GM21619 (cell line): Measurements from ENCODE around the gene LGALS9B.
"Not testable (repeated sequence)": the region's sequence is repeated elsewhere in the genome, so short reads cannot be mapped to it uniquely, and the experiment has no call there.

Source experiments
- ATAC-seq: cut with Tn5 transposase; IDR thresholded peaks from one replicate; pipeline ENCODE4 v1.9.1; 2021; ENCODE audit not compliant: unreplicated experiment

LGALS9B gene

GRCh38 chr17:20469107-20469506 lies 1.8 kb upstream of the LGALS9B start:
- not testable (repeated sequence) for ATAC-seq

- not testable (repeated sequence) for ATAC-seq
Measured at GRCh38 chr17:20466999-20467398, 340 bp downstream of the LGALS9B start.

- not testable (repeated sequence) for ATAC-seq
Measured at GRCh38 chr17:20466553-20466952, 786 bp downstream of the LGALS9B start.

- ATAC-seq, result not testable (repeated sequence)
Measured at GRCh38 chr17:20465535-20465934, 1.8 kb downstream of the LGALS9B start.

- not testable (repeated sequence) for ATAC-seq
Measured at GRCh38 chr17:20464854-20465414, 2.4 kb downstream of the LGALS9B start.

- ATAC-seq, result not testable (repeated sequence)
Measured at GRCh38 chr17:20462158-20462557, 5.2 kb downstream of the LGALS9B start.

- ATAC-seq, result not testable (repeated sequence)
Measured at GRCh38 chr17:20457848-20458381, 9.4 kb downstream of the LGALS9B start.

- ATAC-seq, result not testable (repeated sequence)
Measured at GRCh38 chr17:20455106-20455505, 12.2 kb downstream of the LGALS9B start.

GRCh38 chr17:20453820-20454434 lies 13.4 kb downstream of the LGALS9B start:
- not testable (repeated sequence) for ATAC-seq

GRCh38 chr17:20450852-20451251 lies 16.5 kb downstream of the LGALS9B start:
- ATAC-seq, result peak; percentile 65

- not testable (repeated sequence) for ATAC-seq
Measured at GRCh38 chr17:20447534-20448321, 19.6 kb downstream of the LGALS9B start.

- not testable (repeated sequence) for ATAC-seq
Measured at GRCh38 chr17:20446895-20447294, 20.4 kb downstream of the LGALS9B start.

- ATAC-seq, result not testable (repeated sequence)
Measured at GRCh38 chr17:20444581-20445236, 22.6 kb downstream of the LGALS9B start.

GRCh38 chr17:20444173-20444572 lies 23.2 kb downstream of the LGALS9B start:
- ATAC-seq, result not testable (repeated sequence)

- ATAC-seq, result not testable (repeated sequence)
Measured at GRCh38 chr17:20443632-20444031, 23.7 kb downstream of the LGALS9B start.

- ATAC-seq, result not testable (repeated sequence)
Measured at GRCh38 chr17:20440665-20441064, 26.7 kb downstream of the LGALS9B start.

- not testable (repeated sequence) for ATAC-seq
Measured at GRCh38 chr17:20435166-20435565, 32.2 kb downstream of the LGALS9B start.

GRCh38 chr17:20433382-20433781 lies 34.0 kb downstream of the LGALS9B start:
- ATAC-seq, result not testable (repeated sequence)

GRCh38 chr17:20427264-20427663 lies 40.1 kb downstream of the LGALS9B start:
- ATAC-seq, result not testable (repeated sequence)

GRCh38 chr17:20422826-20423225 lies 44.5 kb downstream of the LGALS9B start:
- ATAC-seq, result not testable (repeated sequence)

- not testable (repeated sequence) for ATAC-seq
Measured at GRCh38 chr17:20418838-20419237, 48.5 kb downstream of the LGALS9B start.
